CD4-positive, alpha-beta T cell treated with Interleukin-12 subunit alpha and Interleukin-12 subunit beta, for 1 hour (primary cell): ENCODE measurements around the gene PSTPIP1.

Experiments
- DNase-seq: peaks from one replicate; pipeline ENCODE4 v3.0.0-alpha.2; 2020

The PSTPIP1 gene

GRCh38 chr15:77001966-77002365, 7.0 kb downstream of the PSTPIP1 start:
- no peak for DNase-seq

GRCh38 chr15:77002436-77002835, 7.5 kb downstream of the PSTPIP1 start:
- no peak for DNase-seq

- peak; percentile 72 for DNase-seq
These were observed 8.3 kb downstream of the PSTPIP1 start for GRCh38 chr15:77002954-77003912.

GRCh38 chr15:77004189-77004588, 9.3 kb downstream of the PSTPIP1 start:
- DNase-seq: no peak

DNA sequence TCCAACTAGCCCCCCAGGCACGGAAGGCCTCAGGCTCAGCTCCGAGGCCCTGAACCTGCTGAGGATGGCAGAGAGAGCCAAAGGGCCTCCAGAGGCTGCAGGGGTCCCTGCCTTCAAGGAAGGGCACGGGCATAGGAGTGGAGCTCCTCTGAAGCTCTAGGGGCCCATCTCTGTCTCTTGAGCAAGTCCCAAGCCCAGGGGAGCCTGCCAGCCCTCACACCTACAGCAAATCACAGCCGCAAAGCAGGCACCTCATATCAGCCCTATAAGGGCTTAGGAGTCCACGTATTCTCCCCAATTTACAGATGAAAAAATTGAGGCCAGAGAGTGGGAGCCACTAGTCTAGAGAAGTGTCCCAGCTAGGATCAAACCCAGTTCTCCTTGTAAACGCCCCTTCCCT, 14.2 kb downstream of the PSTPIP1 start:
- no peak for DNase-seq

DNA sequence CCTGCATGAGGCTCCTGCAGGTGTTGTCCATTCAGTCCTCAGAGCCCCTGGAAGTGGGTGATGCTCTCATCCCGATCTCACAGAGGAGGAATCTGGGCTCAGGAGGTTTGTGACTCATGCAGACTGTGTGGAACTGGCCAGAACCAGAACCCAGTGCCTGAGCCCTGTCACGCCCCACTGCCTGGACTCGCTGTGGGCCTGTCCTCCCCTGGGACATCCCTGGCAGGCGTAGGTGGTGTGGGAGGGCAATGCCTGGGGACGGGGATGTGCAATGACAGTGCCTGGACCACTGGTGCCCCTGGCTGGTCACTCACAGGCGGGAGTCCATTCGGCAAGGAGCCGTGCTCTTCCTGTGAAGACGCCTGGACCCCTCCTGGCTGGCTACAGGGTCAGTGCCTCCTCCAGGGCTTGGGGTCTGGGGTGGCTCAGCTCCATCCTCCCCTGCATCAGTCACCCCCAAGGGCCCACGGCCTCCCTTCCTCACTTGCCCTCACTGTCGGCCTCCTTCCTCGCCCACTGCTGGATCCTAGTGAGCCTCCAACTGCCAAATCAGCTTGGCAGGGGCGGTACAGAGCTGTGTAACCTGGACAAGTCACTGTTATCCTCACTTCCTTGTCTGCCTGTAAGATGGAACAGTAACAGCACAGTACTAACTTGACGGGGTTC, 14.9 kb downstream of the PSTPIP1 start:
- no peak for DNase-seq

- DNase-seq: no peak
These were observed 15.4 kb downstream of the PSTPIP1 start for GRCh38 chr15:77010312-77010686.

- DNase-seq: peak; percentile 39
These were observed 15.9 kb downstream of the PSTPIP1 start for GRCh38 chr15:77010857-77011256.

DNA sequence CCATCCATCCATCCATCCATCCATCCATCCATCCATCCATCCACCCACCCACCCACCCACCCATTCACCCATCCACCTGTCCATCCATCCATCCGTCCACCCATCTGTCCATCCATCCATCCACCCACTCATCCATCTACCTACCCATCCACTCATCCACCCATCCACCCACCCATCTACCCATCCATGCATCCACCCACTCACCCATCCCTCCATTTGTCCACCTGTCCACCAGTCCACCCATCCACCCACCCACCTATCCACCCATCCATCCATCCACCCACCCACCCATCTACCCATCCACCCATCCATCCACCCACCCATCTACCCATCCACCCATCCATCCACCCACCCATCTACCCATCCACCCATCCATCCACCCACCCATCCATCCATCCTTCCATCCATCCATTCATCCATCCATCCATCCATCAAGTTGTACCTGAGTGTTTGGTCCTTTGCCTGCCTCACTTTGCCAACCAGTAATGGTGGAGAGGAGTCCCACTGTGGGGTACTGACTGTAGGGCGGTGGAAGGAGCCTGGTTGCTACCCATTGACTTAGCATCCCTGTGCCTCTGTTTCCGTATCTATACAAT, 17.3 kb downstream of the PSTPIP1 start:
- DNase-seq: no peak

- peak; percentile 58 for DNase-seq
These were observed 17.9 kb downstream of the PSTPIP1 start for GRCh38 chr15:77012868-77013267.

DNA sequence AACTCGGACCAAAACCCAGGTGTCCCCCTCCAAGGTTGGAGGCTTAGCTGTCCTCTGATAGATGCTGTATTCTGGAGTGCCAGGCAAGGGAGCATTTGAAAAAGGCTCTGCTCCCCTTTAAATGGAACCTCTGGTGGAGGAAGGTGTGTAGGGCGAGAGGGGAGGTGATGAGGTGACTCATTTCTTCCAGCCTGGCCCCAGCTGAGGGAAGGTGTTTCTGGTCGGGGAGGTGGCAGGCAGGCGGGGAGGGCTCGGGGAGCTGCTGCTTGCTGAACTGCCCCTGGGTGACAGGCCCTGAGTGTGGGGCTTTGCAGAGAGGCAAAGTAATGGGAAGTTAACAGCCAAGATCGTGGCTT, 18.8 kb downstream of the PSTPIP1 start:
- peak; percentile 82 for DNase-seq

- DNase-seq: peak; percentile 36
These were observed 19.5 kb downstream of the PSTPIP1 start for GRCh38 chr15:77014132-77015081.

DNA sequence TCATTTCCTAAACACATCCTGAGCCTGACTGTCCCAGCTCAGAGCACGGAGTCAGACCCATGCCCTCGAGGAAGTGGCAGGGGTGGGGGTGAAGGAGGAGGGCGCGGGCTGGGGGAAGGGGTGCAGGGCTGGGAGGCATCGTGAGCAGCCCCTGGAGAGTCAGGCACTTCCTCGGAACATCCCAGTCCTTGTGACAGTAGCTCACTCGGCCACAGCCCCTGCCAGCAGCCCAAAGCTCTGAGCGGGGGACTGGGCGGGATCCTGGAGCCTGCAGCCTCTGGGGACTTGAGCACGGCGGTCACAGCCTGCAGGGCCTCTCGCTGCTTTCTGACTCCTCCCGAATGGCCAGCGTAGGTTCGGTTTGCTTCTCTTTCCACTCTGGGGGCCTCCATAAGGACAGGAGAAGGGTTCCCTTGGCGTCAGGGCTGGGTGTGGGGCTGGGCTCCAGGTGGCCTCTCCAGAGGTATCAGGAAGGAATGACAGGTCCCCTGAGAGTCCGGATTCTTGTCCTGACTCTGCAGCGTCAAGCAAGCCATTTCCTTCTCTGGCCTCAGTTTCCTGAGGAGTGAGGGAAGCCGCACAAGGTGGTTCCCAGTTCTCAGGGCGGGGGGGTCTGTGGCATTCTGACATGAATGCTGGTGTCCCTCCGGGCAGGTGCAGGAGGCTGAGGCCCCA, 20.9 kb downstream of the PSTPIP1 start:
- no peak for DNase-seq

- no peak for DNase-seq
These were observed 21.4 kb downstream of the PSTPIP1 start for GRCh38 chr15:77016321-77016695.

- no peak for DNase-seq
These were observed 22.2 kb downstream of the PSTPIP1 start for GRCh38 chr15:77017091-77017660.

DNA sequence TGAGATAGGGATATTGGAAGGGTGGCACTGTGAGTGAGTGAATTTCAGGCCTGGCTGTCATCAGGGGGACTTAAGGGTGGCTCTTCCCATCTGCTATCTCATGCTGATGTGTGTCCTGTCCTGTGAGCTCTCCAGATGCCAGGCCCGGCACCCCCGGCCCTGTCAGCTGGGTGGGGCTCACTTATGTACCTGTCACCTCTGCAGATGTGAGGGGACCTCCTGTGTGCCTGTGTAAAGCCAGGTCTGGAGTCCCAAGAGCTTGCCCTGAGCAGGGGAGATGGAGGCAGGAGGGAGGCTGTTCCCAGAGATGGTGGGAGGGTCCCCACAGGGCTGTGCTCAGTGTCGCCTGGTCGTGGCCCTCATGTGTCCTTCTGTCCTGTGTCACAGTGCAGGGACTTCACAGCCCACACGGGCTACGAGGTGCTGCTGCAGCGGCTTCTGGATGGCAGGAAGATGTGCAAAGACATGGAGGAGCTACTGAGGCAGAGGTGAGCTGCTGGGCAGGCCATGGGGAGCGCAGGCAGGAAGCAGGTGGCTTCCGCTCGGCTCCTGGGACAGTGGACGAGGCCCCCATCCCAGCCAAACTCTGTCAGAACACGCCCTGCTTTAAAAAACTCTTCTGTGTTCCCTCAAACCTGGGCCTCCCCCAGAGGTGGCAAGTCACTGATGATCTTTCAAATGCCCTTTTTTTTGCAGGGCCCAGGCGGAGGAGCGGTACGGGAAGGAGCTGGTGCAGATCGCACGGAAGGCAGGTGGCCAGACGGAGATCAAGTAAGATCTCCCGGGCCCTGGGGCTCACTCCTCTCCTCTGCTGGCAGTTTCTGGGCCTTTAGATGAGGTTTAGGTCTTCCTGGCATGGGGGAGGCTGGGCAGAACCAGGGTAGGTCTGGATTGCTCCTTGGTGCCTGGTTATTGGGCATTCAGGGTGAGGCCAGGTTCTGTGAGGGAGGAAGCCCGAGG, 23.1 kb downstream of the PSTPIP1 start:
- no peak for DNase-seq

DNA sequence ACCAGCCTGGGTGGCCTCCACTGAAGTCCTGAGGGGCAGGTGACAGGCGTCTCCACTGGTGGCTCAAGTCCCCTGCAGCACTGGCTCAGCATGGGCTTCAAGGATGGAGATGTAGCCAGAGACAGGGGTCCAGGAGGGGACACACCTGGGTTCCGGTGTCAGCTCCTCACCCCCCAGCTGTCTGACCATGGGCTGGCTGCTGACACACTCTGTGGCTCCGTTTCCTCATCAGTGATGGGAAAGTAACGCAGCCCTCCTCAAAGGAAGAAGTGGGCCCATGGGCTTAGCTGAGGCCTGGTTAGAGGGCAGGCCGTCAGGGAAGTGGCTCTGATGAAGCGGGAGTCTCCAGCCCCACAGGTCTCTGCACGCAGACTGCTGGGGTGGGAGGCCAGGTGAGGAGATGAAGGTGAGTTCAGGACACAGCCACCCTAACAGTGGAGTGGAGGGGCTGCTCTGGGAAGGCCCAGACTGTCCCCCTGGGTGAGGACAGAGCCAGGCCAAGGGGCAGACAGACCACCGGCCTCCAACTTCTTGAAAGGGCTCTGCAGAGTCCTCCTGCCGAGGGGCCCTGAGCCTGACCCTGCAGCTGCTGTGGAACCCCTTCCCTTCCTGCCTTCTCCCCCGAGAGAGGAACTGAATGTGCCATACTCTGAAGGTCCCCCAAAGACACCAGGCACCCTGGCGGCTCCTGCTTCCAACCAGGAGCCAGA, 24.0 kb downstream of the PSTPIP1 start:
- DNase-seq: no peak

DNA sequence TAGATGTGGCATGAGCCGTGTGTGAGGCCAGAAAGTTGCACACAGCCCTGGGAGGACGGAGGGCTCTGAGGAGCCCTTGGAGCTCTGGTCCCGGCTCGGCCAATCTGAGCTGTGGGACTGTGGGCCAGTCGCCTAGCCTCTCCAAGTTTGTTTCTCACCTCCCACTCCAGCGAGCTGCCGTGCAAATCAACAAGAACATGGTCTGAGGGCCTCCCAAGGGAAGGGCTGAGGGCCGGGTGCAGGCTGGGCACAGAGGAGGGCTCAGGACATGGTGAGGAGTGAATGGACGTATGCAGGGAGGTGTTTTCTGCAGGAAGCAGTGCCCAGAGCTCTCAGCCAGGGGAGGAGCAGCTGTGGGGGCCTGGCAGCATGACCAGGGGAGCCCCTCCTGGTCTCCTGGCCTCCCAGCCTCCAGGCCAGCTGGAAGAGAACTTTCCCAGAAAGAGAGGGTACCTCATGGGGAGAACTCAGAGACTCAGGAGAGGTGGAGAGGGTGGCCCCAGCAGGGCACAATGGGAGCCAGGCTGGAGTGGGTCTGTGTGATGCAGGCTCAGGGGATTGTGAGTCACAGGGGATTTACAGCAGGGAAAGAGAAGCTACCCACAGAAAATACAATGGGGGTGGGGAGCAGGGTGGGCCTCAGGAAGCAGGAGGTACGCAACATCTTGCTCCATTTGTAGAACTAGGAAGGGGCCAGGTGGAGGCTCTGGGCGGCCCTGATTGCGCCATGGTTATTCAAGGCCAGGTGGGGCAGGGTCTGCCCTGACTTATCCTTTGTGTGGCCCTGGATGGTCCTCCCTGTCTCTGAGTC, 24.8 kb downstream of the PSTPIP1 start:
- DNase-seq: no peak
